Kidney glomerular epithelial cell (primary cell): Measurements from ENCODE around the gene XKR8.
A peak's percentile ranks its signal among the peaks of the same experiment; 100 is the strongest.

Source experiments
- DNase-seq: peaks from one replicate; lab custom pipeline; 2025; lab: John Stamatoyannopoulos, UW

The XKR8 gene, protein sequence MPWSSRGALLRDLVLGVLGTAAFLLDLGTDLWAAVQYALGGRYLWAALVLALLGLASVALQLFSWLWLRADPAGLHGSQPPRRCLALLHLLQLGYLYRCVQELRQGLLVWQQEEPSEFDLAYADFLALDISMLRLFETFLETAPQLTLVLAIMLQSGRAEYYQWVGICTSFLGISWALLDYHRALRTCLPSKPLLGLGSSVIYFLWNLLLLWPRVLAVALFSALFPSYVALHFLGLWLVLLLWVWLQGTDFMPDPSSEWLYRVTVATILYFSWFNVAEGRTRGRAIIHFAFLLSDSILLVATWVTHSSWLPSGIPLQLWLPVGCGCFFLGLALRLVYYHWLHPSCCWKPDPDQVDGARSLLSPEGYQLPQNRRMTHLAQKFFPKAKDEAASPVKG

DNA sequence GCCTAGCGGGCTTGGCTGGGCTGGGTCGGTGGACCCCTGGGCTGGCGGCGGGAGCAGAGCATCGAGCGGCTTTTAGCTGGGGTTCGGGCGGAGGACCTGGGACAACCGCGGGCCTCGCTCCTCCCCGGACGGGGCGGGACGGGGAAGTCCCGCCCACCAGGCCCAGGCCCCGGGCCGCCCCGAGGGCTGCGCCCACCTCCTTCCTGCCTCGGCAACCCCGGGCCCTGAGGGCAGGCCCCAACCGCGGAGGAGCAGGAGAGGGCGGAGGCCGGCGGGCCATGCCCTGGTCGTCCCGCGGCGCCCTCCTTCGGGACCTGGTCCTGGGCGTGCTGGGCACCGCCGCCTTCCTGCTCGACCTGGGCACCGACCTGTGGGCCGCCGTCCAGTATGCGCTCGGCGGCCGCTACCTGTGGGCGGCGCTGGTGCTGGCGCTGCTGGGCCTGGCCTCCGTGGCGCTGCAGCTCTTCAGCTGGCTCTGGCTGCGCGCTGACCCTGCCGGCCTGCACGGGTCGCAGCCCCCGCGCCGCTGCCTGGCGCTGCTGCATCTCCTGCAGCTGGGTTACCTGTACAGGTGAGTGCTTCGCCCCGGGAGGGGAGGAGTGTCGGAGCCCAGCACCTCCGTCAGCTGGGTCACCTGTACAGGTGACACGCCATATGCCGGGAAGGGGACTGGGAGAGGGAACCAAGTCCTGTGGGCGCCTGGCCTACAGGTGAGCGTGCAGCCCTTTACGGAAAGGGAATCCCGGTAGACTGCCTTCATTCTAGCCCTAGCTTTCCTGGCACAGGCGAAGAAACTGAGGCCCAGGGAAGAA, at the start of gene XKR8:
TSS of gene XKR8 (plus strand) at position 182 of the 812 bp plus-strand sequence. CDS start at position 279, 97 bp downstream.
- DNase-seq, result peak; percentile 59

DNA sequence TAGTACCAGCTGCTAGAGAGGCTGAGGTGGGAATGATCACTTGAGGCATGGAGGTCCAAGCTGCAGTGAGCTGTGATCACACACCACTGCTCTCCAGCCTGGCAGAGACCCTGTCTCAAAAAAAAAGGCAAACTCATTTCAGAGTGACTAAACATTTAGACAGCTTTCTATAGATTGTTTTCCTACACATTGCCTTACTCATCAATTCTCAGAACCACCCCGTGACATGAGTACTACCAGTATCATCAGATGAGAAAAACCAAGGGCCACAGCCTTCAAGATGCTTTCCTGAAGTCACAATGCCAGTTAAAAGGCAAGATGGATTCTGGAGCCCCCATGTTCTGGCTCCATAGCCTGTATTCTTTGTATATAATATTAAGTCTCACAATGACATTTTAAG, 47.3 kb upstream of the XKR8 start:
- no peak for DNase-seq

DNA sequence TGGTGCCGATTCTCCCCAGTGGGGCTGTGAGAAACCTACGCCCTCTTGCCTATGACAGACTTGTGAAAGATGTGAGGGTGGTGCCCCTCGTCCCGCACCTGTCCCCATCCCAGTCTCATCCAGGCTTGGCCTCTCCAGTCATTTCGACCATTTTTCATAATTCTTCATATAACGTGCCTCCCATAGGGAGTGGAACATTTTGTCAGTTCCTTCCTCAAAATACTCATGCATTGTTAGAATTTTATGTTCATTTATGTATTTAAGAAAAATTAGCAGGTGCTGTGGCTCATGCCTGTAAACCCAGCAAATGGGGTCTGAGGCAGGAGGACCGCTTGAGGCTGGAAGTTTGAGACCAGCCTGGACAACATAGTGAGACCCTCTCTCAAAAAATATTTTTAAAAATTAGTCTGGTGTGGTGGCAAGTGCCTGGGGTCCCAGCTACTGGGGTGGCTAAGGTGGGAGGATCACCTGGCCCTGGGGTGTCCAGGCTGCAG, 44.6 kb upstream of the XKR8 start:
- DNase-seq, result no peak

DNA sequence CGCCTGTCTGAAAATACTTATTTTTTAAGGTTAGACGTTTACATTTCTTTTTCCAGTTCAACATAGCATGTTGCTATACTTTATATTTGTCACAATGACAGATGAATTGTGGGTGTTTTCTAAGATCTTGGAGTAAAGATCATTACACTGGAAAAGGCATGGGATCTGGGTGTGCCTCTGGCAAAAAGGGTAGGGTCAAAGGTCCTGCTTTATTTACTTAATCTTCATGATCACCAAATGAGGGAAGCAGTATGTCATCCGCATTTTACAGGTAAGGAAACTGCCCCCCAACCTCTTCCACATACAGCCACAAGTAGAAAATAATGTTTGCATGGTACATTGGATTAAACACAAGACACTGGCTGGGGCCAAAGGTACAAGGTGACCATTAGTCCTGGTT, 37.5 kb upstream of the XKR8 start:
- no peak for DNase-seq

DNA sequence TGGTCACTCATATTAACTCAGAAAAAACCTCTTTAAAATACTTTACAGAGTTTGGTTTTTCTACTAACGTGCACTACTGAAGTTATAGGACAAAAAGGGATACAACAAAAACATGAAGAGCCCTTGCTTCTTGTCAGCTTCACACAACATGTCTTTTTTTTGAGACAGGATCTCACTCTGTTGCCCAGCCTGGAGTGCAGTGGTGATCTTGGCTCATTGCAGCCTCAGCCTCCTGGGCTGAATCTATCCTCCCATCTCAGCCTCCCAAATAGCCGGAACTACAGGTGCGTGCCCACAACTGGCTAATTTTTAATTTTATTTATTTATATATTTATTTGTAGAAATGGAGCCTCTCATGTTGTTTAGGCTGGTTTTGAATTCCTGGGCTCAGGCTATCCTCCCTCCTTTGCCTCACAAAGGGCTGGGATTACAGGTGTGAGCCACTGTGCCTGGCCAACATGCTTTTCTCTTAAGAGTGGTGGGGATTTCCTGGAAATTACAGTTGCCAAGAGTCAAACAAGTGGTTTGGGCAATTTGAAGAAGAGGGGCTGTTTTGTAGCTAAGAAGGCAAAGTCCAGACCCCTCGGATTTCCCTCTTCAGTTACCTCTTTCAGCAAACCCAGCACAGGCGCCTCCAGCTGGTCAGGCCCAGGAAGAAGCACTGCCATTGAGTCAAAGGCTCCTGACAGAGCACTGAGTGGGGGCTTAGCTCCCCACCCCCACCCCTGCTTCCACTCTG, 31.4 kb upstream of the XKR8 start:
- no peak for DNase-seq

DNA sequence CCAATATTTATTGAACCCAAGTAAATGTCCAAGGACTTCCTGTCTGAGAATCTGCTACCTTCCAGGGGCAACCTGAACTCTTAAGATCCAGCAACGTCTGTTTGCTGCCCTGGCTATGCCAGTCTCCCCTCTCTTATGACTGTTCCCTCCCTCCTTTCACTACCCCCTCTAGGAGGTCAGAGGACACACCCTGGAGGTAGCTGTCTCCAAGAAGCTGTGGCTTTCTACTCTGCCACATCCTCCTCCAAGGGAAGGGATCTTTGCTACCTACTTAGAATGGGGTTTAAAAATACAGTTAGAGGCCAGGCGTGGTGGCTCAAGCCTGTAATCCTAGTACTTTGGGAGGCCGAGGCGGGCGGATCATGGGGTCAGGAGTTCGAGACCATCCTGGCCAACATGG, 28.6 kb upstream of the XKR8 start:
- no peak for DNase-seq

DNA sequence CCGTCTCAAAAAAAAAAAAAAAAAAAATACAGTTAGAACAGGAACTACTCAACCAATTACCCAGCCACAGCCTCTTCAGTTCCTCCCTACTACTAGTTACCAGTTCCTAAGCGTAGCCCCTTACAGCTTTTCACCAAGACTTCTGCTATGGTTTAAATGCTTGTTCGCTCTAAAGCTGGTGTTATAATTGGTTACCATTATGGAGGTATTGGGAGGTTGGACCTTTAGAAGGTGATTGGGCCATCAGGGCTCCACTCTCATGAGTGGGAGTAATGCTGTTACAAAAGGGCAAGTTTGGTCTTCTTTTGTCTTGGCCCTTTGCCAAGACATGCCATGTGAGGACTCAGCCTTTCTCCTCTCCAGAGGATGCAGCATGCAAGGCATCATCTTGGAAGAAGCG, 28.0 kb upstream of the XKR8 start:
- DNase-seq, result no peak

DNA sequence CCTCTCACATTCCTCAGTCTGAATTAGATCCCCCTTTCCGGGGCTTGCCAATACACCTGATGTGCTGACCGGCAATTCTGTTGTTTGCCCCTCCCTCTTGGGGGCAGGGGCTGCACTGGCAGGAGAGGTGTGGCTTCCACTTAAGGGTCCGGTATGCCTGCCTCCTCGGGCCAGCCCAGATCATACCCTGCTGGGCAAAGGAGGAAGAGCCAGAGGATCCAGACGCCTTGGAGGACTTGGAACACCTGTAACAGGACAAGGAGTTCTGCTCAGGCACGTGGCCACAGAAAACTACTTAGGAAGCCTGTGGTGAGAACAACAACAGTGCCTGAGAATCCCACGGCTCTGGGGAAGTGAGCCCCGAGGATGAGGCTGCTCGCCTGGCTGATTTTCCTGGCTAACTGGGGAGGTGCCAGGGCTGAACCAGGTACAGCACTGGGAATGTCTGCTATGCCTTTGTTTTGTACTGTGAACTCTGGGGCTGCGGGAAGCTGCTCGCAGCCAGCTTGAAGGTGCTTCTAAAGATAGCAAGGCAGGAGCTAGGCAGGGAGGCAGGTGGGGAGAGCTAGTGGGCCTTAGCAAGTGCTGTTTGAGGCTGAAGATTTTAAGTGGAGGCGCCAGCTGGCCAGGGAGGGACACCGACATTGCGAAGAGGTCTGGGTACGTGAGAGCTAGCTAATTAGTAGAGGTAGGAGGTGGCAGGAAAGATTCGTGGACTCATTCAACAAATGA, 24.8 kb upstream of the XKR8 start, which contains the start of gene SMPDL3B:
TSS of gene SMPDL3B (plus strand) at position 183 of the 732 bp plus-strand sequence. CDS start at position 367, 184 bp downstream.
- peak; percentile 58 for DNase-seq

DNA sequence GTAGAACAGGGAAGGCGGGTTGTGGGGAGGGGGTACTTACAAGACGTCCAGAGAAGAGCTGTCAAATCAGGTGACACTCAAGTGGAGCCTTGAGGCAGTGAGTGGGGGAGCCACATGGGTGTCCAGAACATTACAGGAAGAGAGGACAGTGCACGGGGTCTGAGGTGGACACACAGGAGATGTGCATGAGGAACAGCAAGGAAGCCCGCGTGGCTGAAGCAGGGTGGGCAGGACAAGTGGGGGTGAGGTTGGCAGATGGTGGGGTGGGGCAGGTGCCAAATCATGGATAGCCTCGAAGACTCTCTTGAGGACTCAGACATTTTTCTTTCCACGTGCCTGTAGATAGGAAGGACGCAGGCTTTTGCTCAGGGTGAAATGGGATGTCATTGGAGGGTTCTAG, 24.1 kb upstream of the XKR8 start:
- DNase-seq, result no peak

DNA sequence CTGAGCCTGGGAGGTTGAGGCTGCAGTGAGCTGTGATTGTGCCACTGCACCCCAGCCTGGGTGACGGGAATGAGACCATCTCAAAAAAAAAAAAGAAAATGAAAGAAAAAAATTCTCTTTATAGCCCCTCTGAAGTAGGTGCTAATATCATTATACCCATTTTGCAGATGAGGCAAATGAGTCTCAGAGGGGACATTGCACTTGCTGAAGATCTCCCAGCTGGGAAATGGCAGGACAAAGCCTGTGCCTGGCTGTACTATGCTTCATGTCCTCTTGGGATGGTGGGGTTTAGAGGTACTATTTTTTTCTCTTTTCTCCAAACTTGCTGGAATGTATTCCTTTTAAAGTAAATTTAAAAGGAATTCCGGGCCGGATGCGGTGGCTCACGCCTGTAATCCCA, 23.4 kb upstream of the XKR8 start:
- DNase-seq, result no peak

DNA sequence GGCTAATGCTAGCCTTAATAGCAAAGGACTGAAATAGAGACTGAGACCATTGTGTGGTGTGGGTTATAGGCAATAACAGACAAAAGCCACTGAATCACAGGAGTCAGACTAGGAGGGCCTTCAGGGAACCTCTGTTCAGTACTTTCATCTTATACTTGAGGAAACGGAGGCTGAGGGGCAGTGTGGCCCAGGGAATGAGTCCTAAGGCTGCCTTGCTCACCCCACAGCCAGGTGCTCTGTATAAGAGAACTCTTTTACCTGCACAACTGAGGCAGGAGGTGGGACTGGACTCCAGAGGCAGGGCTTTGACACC, 22.3 kb upstream of the XKR8 start:
- no peak for DNase-seq

DNA sequence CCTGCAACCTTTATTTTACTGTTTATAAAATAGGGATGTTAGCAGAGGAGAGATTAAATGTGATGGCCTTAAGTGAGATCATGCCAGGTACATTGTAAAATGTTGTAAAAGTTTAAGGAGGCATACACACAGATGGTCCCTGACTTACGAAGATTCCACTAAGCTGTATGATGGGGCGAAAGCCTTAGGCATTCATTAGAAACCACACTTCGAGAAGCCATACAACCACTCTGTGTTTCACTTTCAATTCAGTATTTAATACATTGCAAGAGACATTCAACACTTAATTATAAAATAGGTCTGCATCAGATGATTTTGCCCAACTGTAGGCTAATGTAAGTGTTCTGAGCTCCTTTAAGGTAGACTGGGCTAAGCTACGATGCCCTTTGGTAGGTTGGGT, 21.3 kb upstream of the XKR8 start:
- DNase-seq, result no peak

DNA sequence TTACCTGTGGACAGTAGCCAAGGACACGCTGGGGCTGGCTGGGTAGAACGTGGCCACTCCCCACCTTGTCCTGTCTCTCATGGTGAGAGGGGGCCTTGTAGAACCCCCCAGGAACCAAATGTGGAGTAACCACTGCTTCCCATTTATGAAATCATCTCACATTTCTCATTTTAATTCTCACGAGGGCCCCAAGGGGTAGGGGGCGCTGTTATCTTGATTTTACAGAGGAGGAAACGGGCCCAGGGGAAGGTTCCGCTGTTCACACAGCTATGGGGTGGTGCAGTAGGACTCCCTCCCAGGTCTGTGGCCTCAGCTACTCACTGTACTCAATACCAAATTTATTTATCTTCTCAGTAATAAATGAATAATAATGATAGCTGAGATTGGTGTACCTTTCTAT, 19.5 kb upstream of the XKR8 start:
- no peak for DNase-seq

DNA sequence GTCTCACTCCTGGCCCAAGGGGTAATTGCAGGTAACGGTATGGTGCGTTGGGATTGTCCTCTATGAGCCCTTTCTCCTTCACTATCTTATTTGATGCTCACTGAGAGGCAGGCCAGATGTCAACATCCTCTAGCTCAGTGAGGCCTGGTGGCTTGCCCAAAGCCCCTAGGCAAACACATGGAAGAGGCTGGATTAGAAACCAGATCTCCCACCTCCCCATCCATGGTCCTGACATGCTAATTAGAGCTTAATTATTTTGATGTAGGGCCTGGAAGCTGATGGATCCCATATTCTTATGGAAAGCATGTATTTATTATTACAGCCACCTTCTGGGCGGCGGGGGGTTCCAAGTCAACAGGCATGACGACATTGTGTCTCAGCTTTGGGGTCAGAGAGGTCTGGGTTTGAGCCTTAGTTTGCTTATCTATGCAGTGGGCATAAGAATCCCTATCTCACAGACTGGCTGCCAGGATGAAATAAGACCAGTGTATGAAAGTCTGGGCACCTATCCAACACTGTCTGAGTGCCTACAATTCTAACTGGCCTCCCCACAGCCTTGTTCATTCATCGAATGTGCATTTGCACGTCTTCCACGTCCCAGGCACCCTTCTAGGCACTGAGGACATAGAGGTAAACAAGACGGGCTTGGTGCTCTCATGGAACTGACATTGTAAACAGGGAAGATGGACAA, 18.8 kb upstream of the XKR8 start:
- no peak for DNase-seq

DNA sequence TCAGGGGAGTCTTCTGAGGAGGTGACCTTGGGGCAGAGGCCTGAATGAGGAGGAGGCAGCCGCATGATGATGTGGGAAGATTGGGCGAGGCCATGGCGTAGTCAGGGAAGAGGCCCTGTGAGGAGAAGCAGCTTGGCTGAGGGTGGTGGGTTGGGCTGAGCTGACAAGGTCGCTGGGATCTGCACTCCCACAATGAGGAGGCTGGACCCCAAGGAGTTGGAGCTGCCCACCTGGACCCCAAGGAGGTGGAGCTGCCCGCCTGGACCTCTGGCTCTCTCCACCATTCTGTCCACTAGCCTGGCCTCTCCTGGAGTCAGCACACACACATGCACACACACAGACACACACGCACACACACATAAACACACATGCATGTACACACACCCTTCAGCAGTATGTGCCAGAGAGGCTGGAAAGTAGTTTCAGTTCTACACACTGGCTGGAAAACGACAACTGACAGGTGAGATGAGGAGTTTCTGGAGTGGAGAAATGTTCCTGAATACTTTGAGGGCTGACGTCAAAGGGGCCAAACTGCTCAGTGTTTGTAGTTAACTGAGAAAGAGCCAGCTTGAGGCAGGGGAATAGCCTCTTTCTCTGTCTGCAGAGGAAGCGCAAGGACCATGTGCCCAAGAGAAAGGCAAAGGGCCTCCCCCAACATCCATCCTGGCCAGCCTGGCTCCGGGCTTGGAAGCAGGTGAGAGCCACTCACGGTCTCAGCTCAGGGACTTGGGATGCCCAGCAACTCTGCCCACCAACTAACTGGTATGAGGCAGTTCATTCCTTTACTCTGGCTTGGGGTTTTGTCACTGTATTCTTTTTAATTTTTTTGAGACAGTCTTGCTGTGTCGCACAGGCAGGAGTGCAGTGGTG, 17.9 kb upstream of the XKR8 start:
- DNase-seq, result no peak

DNA sequence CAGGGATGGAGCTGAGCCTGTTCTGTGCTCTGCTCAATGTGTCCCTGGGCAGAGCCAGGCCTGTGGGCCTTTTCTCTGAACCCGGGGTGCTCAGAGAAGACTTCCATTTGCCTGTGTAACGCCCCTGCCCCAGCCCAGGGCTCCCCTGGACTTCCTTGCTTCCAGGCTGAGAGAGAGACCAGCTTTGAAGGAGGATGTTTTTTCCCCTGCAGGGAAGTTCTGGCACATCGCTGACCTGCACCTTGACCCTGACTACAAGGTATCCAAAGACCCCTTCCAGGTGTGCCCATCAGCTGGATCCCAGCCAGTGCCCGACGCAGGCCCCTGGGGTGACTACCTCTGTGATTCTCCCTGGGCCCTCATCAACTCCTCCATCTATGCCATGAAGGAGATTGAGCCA, 14.8 kb upstream of the XKR8 start:
- DNase-seq, result no peak

DNA sequence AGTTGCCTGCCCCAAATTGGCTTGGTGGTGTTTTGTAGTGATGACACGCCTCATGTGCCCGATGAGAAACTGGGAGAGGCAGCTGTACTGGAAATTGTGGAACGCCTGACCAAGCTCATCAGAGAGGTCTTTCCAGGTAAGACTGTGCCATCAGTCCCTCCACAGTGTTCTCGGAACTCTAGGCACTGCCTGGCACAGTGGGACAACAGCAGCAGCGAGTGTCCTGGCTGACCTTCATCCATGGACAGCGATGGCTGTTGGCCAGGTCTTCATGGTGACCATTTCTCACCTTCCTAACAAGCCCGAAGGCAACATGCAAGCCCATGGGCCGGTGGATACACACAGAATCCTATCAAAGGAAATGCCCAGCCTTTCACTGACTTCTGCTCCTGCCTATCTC, 10.7 kb upstream of the XKR8 start:
- no peak for DNase-seq

DNA sequence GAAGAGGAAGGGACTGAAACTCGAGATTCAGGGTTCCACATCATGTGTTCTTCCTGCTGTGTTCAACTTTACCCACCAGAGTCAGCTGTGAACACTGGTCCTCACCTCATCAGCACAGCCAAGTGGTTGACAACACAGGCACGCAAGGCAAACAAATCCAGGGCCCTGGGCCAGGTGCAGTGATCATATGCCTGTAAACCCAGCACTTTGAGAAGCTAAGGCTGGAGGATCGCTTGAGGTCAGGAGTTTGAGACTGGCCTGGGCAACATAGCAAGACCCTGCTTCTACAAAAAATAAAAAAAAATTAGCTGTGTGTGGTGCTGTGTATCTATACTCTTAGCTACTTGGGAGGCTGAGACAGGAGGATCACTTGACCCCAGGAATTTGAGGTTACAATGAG, 8.4 kb upstream of the XKR8 start:
- DNase-seq, result no peak

DNA sequence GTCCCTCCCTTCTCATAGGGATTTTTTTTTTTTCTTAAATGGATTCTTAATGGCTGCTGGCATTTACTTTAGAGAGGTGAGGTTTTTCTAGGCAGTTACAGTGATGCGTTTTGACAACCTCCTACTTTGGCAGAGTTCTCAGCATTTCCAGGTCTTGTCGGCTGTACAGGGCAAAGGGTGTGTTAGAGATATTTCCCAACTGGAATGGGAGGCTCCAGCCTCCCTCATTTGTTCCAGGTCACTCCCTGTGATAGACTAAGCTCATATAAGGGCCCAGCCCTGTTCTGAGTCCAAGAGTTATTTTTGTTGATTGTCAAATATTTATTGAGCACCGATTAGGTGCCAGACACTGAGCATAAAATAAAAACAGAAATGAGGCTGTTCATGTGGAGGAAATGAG, 7.6 kb upstream of the XKR8 start:
- no peak for DNase-seq

DNA sequence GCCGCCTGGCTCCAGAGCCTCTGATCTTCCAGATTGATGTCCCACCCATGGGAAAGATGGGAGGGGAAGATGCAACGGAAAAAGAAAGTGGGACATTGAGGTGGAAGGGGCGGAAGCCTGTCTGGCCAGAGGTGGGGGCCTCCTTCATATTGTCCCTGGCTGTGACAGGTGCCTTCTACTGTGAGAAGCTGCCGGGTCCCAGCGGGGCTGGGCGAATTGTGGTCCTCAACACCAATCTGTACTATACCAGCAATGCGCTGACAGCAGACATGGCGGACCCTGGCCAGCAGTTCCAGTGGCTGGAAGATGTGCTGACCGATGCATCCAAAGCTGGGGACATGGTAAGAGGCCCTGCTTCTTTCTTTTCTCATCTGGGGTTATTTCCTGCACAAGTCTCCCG, 5.6 kb upstream of the XKR8 start:
- DNase-seq, result no peak
